Activated naive CD4-positive, alpha-beta T cell treated with Interleukin-2 at 50 U/mL for 16 hours (primary cell): ENCODE measurements around the gene FIGN.

Experiments
- DNase-seq: peaks from one replicate; pipeline ENCODE4 v3.0.0-alpha.2; 2020

FIGN gene

GRCh38 chr2:163734881-163735684 lies 725 bp downstream of the FIGN start:
- DNase-seq = no peak

DNA sequence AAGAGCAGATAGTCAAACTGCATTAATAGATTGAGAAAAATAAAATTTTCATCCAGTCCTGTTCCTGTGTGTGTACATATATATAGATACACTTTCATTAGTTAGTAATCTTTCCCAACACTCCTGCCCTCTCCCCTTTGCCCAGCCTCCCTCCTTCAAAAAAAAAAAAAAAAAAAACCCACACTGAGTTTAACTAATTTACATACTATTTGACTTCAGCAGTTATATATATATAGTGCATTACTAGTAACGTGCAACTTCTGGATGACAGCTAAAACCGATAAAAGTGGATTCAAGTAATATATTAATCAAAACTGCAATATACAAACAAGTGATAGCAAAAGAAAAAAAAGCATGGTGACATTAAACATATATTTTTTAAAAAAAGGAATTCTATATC lies 1.4 kb downstream of the FIGN start:
- no peak for DNase-seq

- DNase-seq = no peak
Measured at GRCh38 chr2:163733956-163734355, 1.9 kb downstream of the FIGN start.

GRCh38 chr2:163733301-163733938 lies 2.4 kb downstream of the FIGN start:
- DNase-seq = no peak

DNA sequence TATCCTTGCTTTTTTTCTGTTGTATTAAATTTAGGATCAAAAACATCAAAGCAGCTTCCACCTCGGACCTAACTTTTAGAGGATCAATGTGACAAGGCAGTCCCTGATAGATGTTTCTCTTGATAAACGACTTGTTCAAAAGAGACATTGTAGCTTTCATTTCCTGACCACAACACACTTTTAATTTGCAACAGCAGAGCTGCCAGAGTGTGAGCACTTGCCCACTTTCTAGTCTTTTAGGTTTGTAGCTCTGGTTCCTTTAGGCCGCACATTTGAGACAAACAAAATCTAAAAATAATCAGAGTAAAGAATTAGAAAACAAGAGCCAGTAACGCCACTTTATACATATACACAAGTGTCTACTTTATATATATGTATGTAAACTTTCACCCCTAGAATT lies 3.1 kb downstream of the FIGN start:
- no peak for DNase-seq

GRCh38 chr2:163731735-163732134 lies 4.1 kb downstream of the FIGN start:
- DNase-seq = no peak

DNA sequence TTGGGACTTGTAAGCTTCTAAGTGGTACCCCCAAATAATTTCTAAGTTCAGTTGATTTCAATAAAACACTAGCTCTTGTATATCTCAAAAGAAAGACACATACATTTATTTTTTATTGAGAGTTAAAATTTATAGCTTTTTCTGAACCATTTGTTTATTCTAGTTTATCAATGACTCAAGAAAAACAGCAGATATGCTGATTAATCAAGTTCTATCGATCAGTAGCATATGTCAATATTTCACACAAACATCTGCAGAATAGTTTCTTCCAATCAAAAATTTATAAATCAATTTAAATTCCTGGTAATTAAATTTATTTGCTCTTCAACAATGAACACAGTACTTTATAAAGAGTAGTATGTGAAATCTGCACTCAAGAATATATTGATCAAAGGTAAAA lies 5.3 kb downstream of the FIGN start:
- DNase-seq = no peak

DNA sequence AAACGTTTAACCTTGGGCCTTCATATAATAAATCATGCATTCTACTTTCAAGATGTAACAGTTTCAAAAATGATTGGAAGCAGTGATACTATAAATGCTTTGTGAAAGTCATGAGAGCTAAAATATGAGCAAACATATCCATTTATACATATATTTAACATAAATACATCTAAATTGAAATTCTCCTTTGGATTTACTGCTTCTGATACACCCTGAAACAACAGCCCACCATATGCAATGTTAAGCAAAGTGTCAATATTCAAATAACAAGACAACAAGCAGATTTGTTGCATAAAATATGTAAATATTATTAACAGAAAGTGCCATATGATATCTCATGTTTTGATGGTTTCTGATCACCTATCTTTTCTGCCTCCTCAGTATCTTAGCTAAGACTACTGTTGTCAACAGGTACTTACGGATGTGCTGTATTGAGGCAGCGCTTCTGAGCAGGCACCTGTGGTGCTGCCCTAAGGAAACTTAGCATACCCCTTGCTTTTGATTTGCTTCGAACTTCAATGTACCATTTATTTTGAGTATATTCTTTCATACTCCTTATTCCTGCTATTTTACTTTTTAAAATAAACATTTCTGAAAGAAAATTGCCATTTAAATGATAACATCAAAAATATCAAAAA lies 6.1 kb downstream of the FIGN start:
- no peak for DNase-seq

- DNase-seq = no peak
Measured at GRCh38 chr2:163723881-163724280, 11.9 kb downstream of the FIGN start.

GRCh38 chr2:163723348-163723747 lies 12.5 kb downstream of the FIGN start:
- no peak for DNase-seq

DNA sequence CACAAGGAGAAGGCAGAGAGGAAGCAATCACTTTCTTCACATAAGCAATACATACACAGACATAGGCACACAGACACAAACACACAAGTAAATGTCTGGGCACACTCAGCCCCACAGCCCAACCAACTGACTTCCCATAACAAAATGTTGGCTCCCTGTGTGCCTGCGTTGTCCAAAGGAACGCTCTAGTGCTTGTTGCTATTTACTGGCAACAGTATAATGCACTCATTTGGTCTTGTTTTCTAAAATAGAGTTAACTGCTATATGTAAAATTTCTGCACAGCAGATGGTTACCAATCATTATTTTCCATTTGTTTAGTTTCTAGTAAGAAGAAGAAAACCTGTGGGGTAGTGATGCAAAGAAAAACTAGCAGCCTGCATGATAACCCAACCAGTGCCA lies 16.5 kb downstream of the FIGN start:
- DNase-seq = no peak

DNA sequence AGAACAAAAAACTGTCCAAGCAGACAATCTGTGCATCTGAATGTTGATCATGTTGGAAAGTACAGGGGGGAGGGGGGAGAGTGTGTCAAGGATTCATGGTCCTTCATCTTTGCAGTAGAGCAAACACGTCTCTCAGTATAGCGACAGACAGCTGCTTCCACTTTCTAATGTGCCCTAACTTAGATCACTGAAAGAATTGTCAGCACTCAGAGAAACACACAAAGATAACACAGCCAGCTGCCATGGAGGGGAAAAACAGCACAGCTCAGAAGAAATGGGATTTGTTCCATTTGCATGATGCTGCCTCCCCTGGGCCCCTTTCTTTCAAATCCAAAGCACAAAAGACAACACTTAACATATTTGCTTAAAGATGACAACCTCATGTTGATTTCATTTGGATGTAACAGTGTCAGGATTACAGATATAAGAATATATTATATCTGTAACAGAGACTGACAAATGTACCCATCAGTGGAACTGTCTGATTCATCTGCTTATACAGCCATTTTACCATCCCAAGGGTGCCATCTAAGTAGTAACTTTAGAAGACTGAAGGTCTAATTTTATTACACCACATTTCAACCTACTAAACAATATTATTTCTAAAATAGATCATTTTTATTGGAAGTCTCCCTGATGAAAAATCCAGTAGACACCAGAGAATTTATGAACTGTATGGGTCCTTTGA lies 17.7 kb downstream of the FIGN start:
- no peak for DNase-seq

- no peak for DNase-seq
Measured at GRCh38 chr2:163717515-163717914, 18.3 kb downstream of the FIGN start.

DNA sequence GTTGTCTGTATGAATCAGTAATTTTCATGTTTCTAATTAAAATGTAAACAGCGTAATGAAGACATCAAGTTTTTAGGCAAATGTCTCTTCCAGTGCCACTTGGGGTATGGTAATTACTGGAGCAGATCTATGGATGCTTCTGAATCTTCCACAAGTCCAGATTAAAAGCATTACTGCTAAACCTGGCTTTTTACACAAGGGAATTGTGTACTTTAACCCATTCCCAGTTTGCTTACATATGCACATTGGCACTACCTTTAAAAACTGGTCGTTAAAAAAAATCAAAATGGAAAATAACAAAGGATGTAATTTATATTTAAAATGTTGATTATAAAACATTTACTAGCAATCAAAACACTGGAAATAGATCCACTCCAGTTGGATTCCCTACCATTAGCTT lies 19.7 kb downstream of the FIGN start:
- DNase-seq = no peak

- no peak for DNase-seq
Measured at GRCh38 chr2:163715668-163716067, 20.1 kb downstream of the FIGN start.

- DNase-seq = no peak
Measured at GRCh38 chr2:163715199-163715598, 20.6 kb downstream of the FIGN start.

GRCh38 chr2:163713534-163714311 lies 22.1 kb downstream of the FIGN start:
- no peak for DNase-seq

DNA sequence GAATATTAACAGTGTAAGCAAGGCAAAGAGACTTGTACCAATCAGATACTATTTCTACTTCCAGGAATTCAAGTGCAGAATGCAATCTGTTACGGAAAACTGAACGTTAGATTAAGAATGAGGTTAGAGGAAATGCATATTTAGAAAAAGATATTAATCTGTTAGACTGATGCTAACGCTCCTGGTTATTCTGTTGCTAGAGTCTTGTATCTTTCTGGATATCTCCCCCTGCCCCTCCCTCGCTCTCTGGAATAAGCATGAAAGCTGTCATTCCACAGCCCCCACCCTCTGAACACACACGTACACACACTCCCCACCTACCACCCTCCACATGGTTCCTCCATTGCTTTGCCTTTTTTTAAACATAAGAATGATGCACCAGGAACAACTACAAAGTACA lies 24.1 kb downstream of the FIGN start:
- no peak for DNase-seq

- no peak for DNase-seq
Measured at GRCh38 chr2:163711258-163711657, 24.6 kb downstream of the FIGN start.

DNA sequence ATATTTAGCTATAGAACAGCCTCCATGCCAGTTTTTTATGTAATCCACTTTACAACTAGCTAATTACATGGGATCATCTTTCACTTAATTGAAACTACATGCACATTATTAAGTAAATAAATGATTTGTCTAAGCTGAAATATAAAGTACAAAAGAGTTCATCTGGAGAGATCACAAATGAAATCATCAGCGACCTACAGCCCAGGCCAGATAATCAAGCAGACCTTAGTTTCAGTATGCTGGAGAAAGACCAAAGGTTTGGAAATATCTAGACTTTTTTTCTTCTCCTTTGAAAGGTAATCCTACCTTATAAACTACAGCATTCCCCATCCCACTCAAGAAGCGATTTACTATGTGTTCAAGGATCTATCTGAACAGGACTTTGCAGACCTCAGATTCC lies 26.5 kb downstream of the FIGN start:
- no peak for DNase-seq

DNA sequence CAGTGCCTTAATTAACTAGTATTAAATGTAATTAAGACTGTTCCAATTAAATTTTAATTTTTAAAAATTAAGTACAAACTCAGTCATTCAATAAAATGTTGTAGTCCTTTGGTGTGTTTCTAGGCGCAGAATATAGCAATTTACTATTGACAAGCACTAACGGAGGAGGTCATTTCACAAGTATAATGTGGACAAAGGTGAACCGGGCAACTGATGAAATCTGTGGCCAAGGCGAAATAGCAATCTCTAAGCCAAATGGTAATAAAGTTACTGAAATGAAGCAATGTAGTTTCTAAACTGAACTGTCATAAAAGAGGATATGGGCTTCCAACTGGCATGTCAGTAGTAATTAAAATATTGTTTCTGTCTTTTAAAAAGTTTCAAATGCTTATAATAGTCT lies 27.5 kb downstream of the FIGN start:
- no peak for DNase-seq

- no peak for DNase-seq
Measured at GRCh38 chr2:163703386-163703785, 32.4 kb downstream of the FIGN start.
